Measurements from ENCODE around the gene POMT1.

The POMT1 gene

DNA sequence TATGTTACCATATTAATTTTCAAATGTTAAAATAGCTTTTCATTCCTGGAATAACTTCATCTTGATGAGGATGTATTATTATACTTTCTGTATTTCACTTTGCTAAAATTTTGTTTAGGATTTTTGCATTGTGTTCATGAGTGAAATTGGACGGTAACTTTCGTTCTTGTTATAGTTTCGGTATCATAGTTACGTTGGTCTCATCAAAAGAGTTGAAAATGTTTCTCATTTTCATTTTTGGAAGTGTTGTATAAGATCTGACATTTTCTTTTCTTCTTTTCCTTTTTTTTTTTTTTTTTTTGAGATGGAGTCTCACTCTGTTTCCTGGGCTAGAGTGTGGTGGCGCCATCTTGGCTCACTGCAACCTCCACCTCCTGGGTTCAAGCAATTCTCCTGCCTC is 62.7 kb downstream of the POMT1 start:
- no peaks in the 10 kb centered on the region for H3F3A ChIP-seq (ENCODE audit: insufficient read depth)
- H3K79me2 ChIP-seq (ENCODE audit: insufficient read depth, low read length): no peaks in the 10 kb centered on the region
- no peak overlapping the region for H3K4me2 ChIP-seq (ENCODE audit: low read depth, low read length, poor library complexity, severe bottlenecking)
- H2AFZ ChIP-seq (ENCODE audit: low read depth, low read length, severe bottlenecking): no peak overlapping the region
- no peak overlapping the region for H3K4me3 ChIP-seq (ENCODE audit: insufficient read depth, low read length, poor library complexity, severe bottlenecking)
- no peaks in the 10 kb centered on the region for H4K20me1 ChIP-seq (ENCODE audit: low read depth, low read length)
- no peaks in the 10 kb centered on the region for H3K27me3 ChIP-seq (ENCODE audit: low read length)
- TF ChIP-seq, protein P1, sequence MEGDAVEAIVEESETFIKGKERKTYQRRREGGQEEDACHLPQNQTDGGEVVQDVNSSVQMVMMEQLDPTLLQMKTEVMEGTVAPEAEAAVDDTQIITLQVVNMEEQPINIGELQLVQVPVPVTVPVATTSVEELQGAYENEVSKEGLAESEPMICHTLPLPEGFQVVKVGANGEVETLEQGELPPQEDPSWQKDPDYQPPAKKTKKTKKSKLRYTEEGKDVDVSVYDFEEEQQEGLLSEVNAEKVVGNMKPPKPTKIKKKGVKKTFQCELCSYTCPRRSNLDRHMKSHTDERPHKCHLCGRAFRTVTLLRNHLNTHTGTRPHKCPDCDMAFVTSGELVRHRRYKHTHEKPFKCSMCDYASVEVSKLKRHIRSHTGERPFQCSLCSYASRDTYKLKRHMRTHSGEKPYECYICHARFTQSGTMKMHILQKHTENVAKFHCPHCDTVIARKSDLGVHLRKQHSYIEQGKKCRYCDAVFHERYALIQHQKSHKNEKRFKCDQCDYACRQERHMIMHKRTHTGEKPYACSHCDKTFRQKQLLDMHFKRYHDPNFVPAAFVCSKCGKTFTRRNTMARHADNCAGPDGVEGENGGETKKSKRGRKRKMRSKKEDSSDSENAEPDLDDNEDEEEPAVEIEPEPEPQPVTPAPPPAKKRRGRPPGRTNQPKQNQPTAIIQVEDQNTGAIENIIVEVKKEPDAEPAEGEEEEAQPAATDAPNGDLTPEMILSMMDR (IDR thresholded peaks at IDR 0.05; ENCODE audit: insufficient read depth, low read length, poor library complexity, severe bottlenecking): no peak
- no peak for TF ChIP-seq EZH2phosphoT487 (conservative IDR thresholded peaks at IDR 0.05; ENCODE audit: low read length)
- no peaks in the 10 kb centered on the region for H3K9me3 ChIP-seq (ENCODE audit: insufficient read depth, low read length)
- no peaks in the 10 kb centered on the region for H3K36me3 ChIP-seq (ENCODE audit: low read length)
- H3K9me2 ChIP-seq (replicated peaks; ENCODE audit: insufficient read depth, low read length): no peaks in the 10 kb centered on the region
- no peak overlapping the region for H3K9ac ChIP-seq (ENCODE audit: low read length)
- no peak overlapping the region for H3K27ac ChIP-seq (ENCODE audit: low read depth, low read length)

DNA sequence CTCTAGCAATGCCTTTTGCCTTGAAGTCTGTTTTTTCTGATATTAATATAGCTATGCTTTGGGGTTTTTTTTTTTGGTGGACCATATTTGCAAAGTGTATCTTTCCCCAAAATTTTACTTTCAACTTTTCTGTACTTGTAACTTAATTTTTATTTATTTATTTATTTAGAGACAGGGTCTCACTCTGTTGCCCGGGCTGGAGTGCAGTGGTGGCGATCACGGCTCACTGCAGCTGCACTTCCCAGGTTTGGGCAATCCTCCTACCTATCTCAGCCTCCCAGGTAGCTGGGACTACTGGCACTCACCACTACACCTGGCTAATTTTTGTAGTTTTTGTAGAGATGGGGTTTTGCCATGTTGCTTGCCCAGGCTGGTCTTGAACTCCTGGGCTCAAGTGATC is 63.4 kb downstream of the POMT1 start:
- H3K79me2 ChIP-seq (ENCODE audit: insufficient read depth, low read length): no peaks in the 10 kb centered on the region
- H3K4me3 ChIP-seq (ENCODE audit: insufficient read depth, low read length, poor library complexity, severe bottlenecking): no peak overlapping the region
- no peaks in the 10 kb centered on the region for H4K20me1 ChIP-seq (ENCODE audit: low read depth, low read length)
- no peak overlapping the region for H3K9ac ChIP-seq (ENCODE audit: low read length)
- H3K9me2 ChIP-seq (replicated peaks; ENCODE audit: insufficient read depth, low read length): no peaks in the 10 kb centered on the region
- no peaks in the 10 kb centered on the region for H3F3A ChIP-seq (ENCODE audit: insufficient read depth)
- H3K9me3 ChIP-seq (ENCODE audit: insufficient read depth, low read length): no peaks in the 10 kb centered on the region
- H3K4me2 ChIP-seq (ENCODE audit: low read depth, low read length, poor library complexity, severe bottlenecking): no peak overlapping the region
- no peaks in the 10 kb centered on the region for H3K27me3 ChIP-seq (ENCODE audit: low read length)
- TF ChIP-seq, protein P1 (IDR thresholded peaks at IDR 0.05; ENCODE audit: insufficient read depth, low read length, poor library complexity, severe bottlenecking): no peak
- TF ChIP-seq EZH2phosphoT487 (conservative IDR thresholded peaks at IDR 0.05; ENCODE audit: low read length): no peak
- no peaks in the 10 kb centered on the region for H3K36me3 ChIP-seq (ENCODE audit: low read length)
- no peak overlapping the region for H3K27ac ChIP-seq (ENCODE audit: low read depth, low read length)
- no peak overlapping the region for H2AFZ ChIP-seq (ENCODE audit: low read depth, low read length, severe bottlenecking)

- TF ChIP-seq, protein P1 (IDR thresholded peaks at IDR 0.05; ENCODE audit: insufficient read depth, low read length, poor library complexity, severe bottlenecking): no peak
- TF ChIP-seq EZH2phosphoT487 (conservative IDR thresholded peaks at IDR 0.05; ENCODE audit: low read length): no peak
- Histone ChIP-seq H3K4me3 (ENCODE audit: insufficient read depth, low read length, poor library complexity, severe bottlenecking) (no peak overlapping the region), H3K36me3 (ENCODE audit: low read length) (peaks cover 3% of the 10 kb centered on the region; the same call in 1 of the 2 replicates), H3K79me2 (ENCODE audit: insufficient read depth, low read length) (no peaks in the 10 kb centered on the region), H3K9me3 (ENCODE audit: insufficient read depth, low read length) (no peaks in the 10 kb centered on the region), H3K27me3 (ENCODE audit: low read length) (no peaks in the 10 kb centered on the region), H3K4me2 (ENCODE audit: low read depth, low read length, poor library complexity, severe bottlenecking) (no peak overlapping the region), H2AFZ (ENCODE audit: low read depth, low read length, severe bottlenecking) (no peak overlapping the region), H3K27ac (ENCODE audit: low read depth, low read length) (no peak overlapping the region), H3K9me2 (replicated peaks; ENCODE audit: insufficient read depth, low read length) (no peaks in the 10 kb centered on the region), H4K20me1 (ENCODE audit: low read depth, low read length) (no peaks in the 10 kb centered on the region), H3F3A (ENCODE audit: insufficient read depth) (no peaks in the 10 kb centered on the region), H3K9ac (ENCODE audit: low read length) (no peak overlapping the region)
Measured at GRCh38 chr9:131567910-131568309, 65.2 kb downstream of the POMT1 start.

All from SU-DHL-6 (cell line).